Thoracic aorta (tissue), 2 donors: ENCODE data around the gene CLTCL1. TPM values are rescaled to one million over a fixed set of nuclear protein-coding genes. Genes with fewer than 3 reads are reported as not detected.
A peak's percentile ranks its signal among the peaks of the same experiment; 100 is the strongest.

ENCODE experiments used
- ATAC-seq: fragments of 150-250 bp; one replicate; pipeline ENCODE4 v1.8.0; 2017; ENCODE audit warnings: low read depth; ENCODE audit not compliant: insufficient number of reproducible peaks, low FRiP score
- DNase-seq: peaks from one replicate; pipeline ENCODE4 v3.0.0-alpha.2; 2020; ENCODE audit warnings: low spot score
- H3K27ac ChIP-seq, 2 donors: fragments of 200-600 bp; sonication (generic); 1 replicate in 1 of 2; 2 replicates in 1 of 2; pipeline ENCODE4 v1.5.1; 2016; ENCODE audit warnings: mild to moderate bottlenecking in 2 of 2, moderate library complexity in 2 of 2
- H3K27me3 ChIP-seq: fragments of 200-600 bp; sonication (generic); replicated peaks from 2 replicates; pipeline ENCODE4 v1.6.0; 2016; ENCODE audit warnings: mild to moderate bottlenecking; ENCODE audit not compliant: insufficient read depth
- H3K36me3 ChIP-seq: fragments of 200-600 bp; sonication (generic); one replicate; pipeline ENCODE4 v1.5.1; 2016
- H3K4me1 ChIP-seq, 2 donors: fragments of 200-600 bp; sonication (generic); 1 replicate in 1 of 2; 2 replicates in 1 of 2; pipeline versions ENCODE4 v1.5.1 to v1.6.0; 2016; ENCODE audit warnings: low read depth in 2 of 2, mild to moderate bottlenecking in 1 of 2; ENCODE audit not compliant: control insufficient read depth in 1 of 2
- H3K4me3 ChIP-seq: fragments of 200-600 bp; sonication (generic); 2 replicates; pipeline ENCODE4 v1.5.1; 2016; ENCODE audit warnings: mild to moderate bottlenecking
- H3K9me3 ChIP-seq: fragments of 200-600 bp; sonication (generic); 2 replicates; pipeline ENCODE4 v1.5.1; 2016
- CTCF ChIP-seq: fragments of 200-600 bp; sonication (generic); IDR thresholded peaks from one replicate; pipeline ENCODE4 v1.5.1; 2019; ENCODE audit warnings: antibody characterized with exemption
- total RNA-seq, 2 donors: library from RNA; depleted of rRNA; stranded (reverse); fragments of >200 nt; gene quantifications; one replicate each; pipeline versions ENCODE4 v1.1.0 to v1.2.3, GENCODE V29; 2016

CLTCL1 gene
- total RNA-seq, 2 donors from 2014 or later: 5.3 to 6.1 TPM

GRCh38 chr22:19176732-19177131 is 114.8 kb downstream of the CLTCL1 start:
- Histone ChIP-seq H3K27me3 (no peaks in the 10 kb centered on the region), H3K27ac (peak overlapping the region in 1 of 2 donors; percentile 88), H3K4me1 (peaks cover 27 to 52% of the 10 kb centered on the region in 2 donors), H3K9me3 (no peaks in the 10 kb centered on the region), H3K4me3 (no peak overlapping the region), H3K36me3 (no peaks in the 10 kb centered on the region)
- no peak for TF ChIP-seq CTCF
- no peak for DNase-seq
- no peak for ATAC-seq

GRCh38 chr22:19176175-19176643 is 115.3 kb downstream of the CLTCL1 start:
- ATAC-seq (no peak), DNase-seq (no peak)
- Histone ChIP-seq H3K27ac (no peak overlapping the region), H3K36me3 (no peaks in the 10 kb centered on the region), H3K4me1 (peaks cover 27 to 52% of the 10 kb centered on the region in 2 donors), H3K9me3 (no peaks in the 10 kb centered on the region), H3K4me3 (no peak overlapping the region), H3K27me3 (no peaks in the 10 kb centered on the region)
- no peak for TF ChIP-seq CTCF

- Histone ChIP-seq H3K27me3 (no peaks in the 10 kb centered on the region), H3K36me3 (no peaks in the 10 kb centered on the region), H3K4me3 (no peak overlapping the region), H3K27ac (no peak overlapping the region), H3K4me1 (peaks cover 27 to 56% of the 10 kb centered on the region in 2 donors), H3K9me3 (no peaks in the 10 kb centered on the region)
- no peak for TF ChIP-seq CTCF
- no peak for DNase-seq
- no peak for ATAC-seq
Measured at GRCh38 chr22:19175602-19176174, 115.8 kb downstream of the CLTCL1 start.

GRCh38 chr22:19175026-19175601 is 116.4 kb downstream of the CLTCL1 start:
- H3K9me3 ChIP-seq: no peaks in the 10 kb centered on the region
- H3K4me3 ChIP-seq: no peak overlapping the region
- H3K27ac ChIP-seq: peak overlapping the region in 1 of 2 donors; percentile 59
- H3K36me3 ChIP-seq: no peaks in the 10 kb centered on the region
- peaks cover 27 to 62% of the 10 kb centered on the region in 2 donors for H3K4me1 ChIP-seq
- DNase-seq (no peak), ATAC-seq (no peak)
- H3K27me3 ChIP-seq: no peaks in the 10 kb centered on the region
- TF ChIP-seq CTCF: no peak

GRCh38 chr22:19174106-19175025 is 117.2 kb downstream of the CLTCL1 start:
- Histone ChIP-seq H3K4me3 (no peak overlapping the region), H3K27ac (peak overlapping the region in 1 of 2 donors; percentile 59), H3K4me1 (peaks cover 32 to 69% of the 10 kb centered on the region in 2 donors), H3K36me3 (no peaks in the 10 kb centered on the region), H3K27me3 (peaks cover 4% of the 10 kb centered on the region), H3K9me3 (no peaks in the 10 kb centered on the region)
- no peak for DNase-seq
- ATAC-seq: no peak
- TF ChIP-seq CTCF: no peak
